HG02840 (cell line): Measurements from ENCODE around the gene HS3ST5.
"Not testable (repeated sequence)": the region's sequence is repeated elsewhere in the genome, so short reads cannot be mapped to it uniquely, and the experiment has no call there.

Experiments
- ATAC-seq: cut with Tn5 transposase; IDR thresholded peaks from one replicate; pipeline ENCODE4 v1.9.1; 2021; ENCODE audit warnings: mild to moderate bottlenecking, moderate library complexity, moderate number of reproducible peaks; ENCODE audit not compliant: unreplicated experiment, low FRiP score

The HS3ST5 gene

DNA sequence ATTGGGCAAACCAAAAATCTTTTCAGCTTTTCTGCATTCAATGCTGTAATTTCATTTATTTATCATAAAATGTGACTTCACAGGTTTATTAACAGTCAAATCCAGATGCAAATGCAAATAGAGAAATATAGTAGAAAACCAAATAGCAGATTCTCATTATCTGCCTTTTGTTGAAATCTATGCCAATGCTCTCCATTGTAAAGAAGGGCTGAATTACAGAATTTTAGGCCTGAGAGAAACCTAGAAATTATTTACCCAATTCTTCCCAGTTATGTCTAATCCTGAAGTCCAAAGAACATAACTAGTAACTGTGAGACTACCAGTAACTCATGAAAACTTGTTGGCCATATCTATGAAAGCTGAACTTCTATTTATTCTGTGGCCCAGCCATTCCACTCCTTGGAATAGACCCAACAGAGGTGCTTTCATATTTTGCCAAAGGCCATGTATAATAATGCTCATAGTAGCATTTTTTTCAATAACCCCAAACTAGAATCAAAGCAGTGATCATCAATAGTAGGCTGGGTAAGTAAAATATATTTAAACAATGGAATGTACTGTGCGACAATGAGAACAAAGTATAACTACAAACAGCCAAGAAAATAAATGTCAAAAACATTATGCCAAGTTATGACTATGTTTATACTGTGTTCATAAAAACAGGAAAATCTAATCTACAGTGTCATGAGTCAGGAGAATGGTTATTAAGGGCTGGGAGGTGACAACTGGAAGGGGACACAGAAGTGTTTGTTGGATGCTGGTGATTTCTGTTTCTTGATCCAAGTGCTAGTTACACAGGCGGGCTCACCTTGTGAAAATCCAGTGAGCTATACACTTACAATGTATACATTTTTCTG lies 183.8 kb downstream of the HS3ST5 start:
- ATAC-seq: no peak

DNA sequence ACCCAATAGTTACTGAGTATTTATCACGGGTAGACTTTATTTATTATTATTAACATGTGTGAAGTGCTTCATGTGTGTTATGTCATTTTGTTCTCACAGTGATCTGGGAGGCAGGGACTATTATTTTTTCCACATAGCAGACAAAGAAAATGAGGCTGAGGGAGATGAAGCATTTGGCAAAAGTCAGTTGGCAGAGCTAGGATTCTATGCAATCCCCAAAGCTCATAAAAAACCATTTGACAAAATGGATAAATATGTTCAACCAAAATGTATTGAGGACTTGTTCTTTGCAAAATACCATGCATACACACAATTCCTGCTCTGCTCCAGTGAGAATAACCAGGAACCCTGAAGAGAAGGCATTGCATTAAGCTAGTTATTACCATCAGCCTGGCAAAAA lies 184.4 kb downstream of the HS3ST5 start:
- no peak for ATAC-seq

DNA sequence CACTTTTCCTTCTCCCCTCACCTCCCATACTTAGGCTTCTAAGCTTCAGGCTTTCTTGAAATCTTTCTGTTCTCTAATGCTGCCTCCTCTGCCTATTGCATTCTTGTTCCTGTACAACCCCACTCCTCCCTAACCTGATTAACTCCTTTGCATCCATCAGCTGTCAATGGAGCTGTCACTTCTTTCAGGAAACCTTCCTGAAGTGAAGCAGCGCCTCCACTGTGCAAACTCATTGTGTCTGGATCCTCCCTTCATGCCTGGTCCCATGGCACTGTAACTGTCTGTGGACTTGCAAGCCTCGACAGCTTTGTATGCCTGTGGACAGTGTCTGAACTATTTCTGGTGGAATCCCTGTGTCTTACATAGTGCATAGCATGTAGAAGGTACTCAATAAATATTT lies 185.0 kb downstream of the HS3ST5 start:
- no peak for ATAC-seq

GRCh38 chr6:114155763-114156162 lies 187.1 kb downstream of the HS3ST5 start:
- no peak for ATAC-seq

DNA sequence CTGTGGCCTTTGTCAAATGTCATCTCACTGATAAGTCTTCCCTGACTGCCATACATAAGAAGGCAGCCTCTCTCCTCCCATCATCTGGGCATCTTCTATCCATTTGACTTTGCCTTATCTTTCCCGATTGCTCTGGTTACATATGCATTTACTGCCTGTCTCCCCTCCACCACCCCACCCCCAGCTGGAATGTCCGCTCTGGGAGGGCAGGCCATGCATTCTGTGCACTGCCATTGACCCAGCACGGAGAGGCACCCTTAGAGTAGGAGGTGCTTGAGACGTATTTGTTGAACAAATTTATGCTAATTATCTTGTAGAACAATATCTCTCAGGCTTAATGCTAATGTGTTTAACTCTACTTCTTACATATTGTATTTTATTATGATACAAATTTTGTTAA lies 188.0 kb downstream of the HS3ST5 start:
- no peak for ATAC-seq

GRCh38 chr6:114153448-114153847 lies 189.4 kb downstream of the HS3ST5 start:
- no peak for ATAC-seq

DNA sequence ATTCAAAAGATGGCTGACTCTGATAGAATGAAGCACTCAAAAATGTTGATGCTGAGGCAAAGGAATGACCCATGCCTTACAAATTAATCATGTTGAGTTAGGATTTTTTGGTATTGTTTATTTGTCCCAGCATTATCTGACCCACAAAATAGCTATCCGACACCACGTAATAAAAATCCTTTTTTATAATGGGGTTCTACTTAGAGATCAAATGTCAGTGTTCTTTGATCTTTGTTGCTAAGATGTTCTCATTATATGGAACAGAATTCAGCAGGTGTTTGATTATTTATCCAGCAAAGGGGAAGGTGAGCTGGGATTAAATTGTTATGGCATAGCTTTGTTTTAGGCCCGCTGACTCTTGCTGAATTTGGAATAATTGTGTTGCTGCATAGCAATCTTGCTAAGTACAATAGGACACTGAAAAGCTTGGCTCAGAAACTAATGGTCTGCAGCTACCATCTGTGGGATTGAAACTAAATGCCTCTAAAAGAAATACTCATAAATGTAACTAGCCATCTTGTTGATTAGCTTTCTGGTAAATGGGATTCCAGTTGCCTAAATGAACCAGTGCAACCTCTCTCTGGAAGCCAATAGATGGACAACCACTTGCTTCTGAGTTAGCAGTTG lies 191.6 kb downstream of the HS3ST5 start:
- ATAC-seq: no peak

DNA sequence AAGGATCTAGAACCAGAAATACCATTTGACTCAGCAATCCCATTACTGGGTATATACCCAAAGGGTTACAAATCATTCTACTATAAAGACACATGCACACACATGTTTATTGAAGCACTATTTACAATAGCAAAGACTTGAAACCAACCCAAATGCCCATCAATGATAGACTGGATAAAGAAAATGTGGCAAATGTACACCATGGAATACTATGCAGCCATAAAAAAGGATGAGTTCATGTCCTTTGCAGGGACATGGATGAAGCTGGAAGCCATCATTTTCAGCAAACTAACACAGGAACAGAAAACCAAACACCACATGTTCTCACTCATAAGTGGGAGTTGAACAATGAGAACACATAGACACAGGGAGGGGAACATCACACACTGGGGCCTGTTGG lies 193.6 kb downstream of the HS3ST5 start:
- ATAC-seq: not testable (repeated sequence)

GRCh38 chr6:114144887-114145851 lies 197.7 kb downstream of the HS3ST5 start:
- no peak for ATAC-seq

GRCh38 chr6:114142258-114142657 lies 200.6 kb downstream of the HS3ST5 start:
- no peak for ATAC-seq

- ATAC-seq: no peak
These were observed 202.4 kb downstream of the HS3ST5 start for GRCh38 chr6:114140416-114140815.

- ATAC-seq: no peak
These were observed 204.1 kb downstream of the HS3ST5 start for GRCh38 chr6:114138577-114139248.

DNA sequence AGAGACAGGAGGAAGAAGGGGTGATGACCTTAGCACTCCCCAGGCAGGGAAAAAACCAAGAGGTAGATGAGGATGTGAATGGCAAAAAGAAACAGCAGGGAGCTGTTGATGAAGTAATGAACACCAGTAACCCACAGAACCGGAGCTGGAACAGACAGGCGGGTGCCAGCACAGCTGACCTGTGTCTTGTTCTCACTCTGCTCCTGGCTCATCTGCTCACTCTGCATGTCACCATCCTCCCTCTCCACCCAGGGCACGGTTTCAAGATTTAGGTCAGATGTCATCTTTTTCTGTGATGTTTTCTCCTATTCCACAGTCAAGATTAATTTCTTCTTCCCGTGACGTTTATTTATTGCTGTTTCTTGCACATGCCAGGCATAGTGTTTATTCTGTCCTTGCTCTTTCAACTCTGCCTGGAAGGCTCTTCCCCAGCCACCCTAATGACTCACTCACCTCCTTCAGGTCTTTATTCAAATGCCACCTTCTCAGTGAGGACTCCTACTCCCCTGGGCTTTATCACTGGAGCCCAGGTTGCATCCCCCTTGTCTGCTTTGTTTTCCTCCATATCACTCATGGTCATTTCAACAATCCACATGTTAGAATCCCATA lies 207.4 kb downstream of the HS3ST5 start:
- ATAC-seq: no peak

GRCh38 chr6:114133816-114134215 lies 209.0 kb downstream of the HS3ST5 start:
- no peak for ATAC-seq

- no peak for ATAC-seq
These were observed 210.9 kb downstream of the HS3ST5 start for GRCh38 chr6:114131945-114132344.

GRCh38 chr6:114125576-114125975 lies 217.2 kb downstream of the HS3ST5 start:
- ATAC-seq: no peak

GRCh38 chr6:114121913-114122662 lies 220.7 kb downstream of the HS3ST5 start:
- no peak for ATAC-seq

DNA sequence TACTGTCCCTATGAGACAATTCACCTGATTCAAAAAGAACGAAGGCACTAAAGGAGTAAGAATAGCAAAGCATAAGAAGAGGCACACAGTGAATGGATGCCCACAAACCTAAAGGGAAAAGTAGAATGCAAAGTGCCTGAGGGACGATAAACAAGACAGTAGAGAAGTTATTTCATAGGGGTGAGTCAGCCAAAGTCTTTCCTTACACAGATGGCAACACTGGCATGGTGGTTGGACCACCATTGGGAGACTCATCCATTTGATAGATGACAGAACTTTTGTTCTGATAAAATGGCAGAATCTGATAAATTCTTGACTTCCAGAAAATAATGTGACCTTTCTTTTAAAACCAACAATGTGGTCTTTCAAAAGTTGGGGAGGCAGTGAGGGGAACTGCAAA lies 223.8 kb downstream of the HS3ST5 start:
- ATAC-seq: no peak

GRCh38 chr6:114115652-114116051 lies 227.2 kb downstream of the HS3ST5 start:
- no peak for ATAC-seq
